A172 (cell line): ENCODE results near the gene RBFOX2. TPM values are rescaled to one million over a fixed set of nuclear protein-coding genes. Genes with fewer than 3 reads are reported as not detected.
"Not testable (repeated sequence)": the region's sequence is repeated elsewhere in the genome, so short reads cannot be mapped to it uniquely, and the experiment has no call there.

ENCODE experiments used
- DNase-seq: peaks from one replicate; pipeline ENCODE4 v3.0.0-alpha.2; 2015; ENCODE audit warnings: low spot score
- total RNA-seq: library from RNA; depleted of rRNA; stranded (reverse); fragments of >200 nt; shearing (Covaris generic); gene quantifications from 2 replicates; pipeline ENCODE4 v1.2.3, GENCODE V29; 2014; rRNA removed

RBFOX2 gene, protein sequence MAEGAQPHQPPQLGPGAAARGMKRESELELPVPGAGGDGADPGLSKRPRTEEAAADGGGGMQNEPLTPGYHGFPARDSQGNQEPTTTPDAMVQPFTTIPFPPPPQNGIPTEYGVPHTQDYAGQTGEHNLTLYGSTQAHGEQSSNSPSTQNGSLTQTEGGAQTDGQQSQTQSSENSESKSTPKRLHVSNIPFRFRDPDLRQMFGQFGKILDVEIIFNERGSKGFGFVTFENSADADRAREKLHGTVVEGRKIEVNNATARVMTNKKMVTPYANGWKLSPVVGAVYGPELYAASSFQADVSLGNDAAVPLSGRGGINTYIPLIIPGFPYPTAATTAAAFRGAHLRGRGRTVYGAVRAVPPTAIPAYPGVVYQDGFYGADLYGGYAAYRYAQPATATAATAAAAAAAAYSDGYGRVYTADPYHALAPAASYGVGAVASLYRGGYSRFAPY
- 41.7 and 47.5 TPM in 2 replicates for total RNA-seq

GRCh38 chr22:36028646-36029405 is at the start of gene RBFOX2:
RBFOX2 (minus strand) TSS chr22:36028824; CDS start chr22:36028425, 399 bp downstream.
- DNase-seq: peak; percentile 82

GRCh38 chr22:36077271-36077670 is 48.6 kb upstream of the RBFOX2 start:
- DNase-seq: no peak

GRCh38 chr22:36075724-36076123 is 47.1 kb upstream of the RBFOX2 start:
- DNase-seq: no peak

GRCh38 chr22:36075230-36075629 is 46.6 kb upstream of the RBFOX2 start:
- no peak for DNase-seq

DNA sequence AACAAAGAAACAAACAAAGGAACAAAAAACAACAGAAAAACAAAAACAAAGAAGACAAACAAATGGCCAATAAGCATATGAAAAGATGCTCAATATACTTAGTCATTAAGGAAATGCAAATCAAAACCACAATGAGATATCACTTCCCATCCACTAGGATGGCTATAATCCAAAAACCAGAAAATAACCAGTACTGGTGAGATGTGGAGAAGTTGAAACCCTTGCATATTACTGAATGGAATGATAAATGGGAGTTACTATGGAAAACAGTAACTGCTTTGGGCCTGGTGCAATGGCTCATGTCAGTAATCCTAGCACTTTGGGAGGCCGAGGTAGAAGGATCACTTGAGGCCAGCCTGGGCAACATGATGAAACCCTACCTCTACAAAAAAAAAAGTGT is 44.9 kb upstream of the RBFOX2 start:
- no peak for DNase-seq

- DNase-seq: not testable (repeated sequence)
Observed at GRCh38 chr22:36070645-36071044, 42.0 kb upstream of the RBFOX2 start.

GRCh38 chr22:36069368-36069767 is 40.7 kb upstream of the RBFOX2 start:
- no peak for DNase-seq

- DNase-seq: no peak
Observed at GRCh38 chr22:36068776-36069344, 40.2 kb upstream of the RBFOX2 start.

DNA sequence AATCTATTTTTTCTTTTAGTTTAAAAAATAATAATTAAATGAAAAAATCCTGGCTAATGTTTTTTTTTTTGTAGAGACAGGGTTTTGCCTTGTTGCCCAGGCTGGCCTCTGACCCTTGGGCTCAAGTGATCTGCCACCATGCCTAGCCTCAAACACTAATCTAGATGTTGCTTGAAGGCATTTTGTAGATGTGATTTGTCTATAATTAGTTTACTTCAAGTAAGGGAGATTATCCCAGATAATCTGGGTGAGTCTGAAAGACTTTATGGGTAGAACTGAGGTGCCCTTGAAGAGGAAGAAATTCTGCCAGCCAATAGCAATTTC is 38.6 kb upstream of the RBFOX2 start:
- no peak for DNase-seq

GRCh38 chr22:36065775-36066544 is 37.3 kb upstream of the RBFOX2 start:
- DNase-seq: peak; percentile 81

DNA sequence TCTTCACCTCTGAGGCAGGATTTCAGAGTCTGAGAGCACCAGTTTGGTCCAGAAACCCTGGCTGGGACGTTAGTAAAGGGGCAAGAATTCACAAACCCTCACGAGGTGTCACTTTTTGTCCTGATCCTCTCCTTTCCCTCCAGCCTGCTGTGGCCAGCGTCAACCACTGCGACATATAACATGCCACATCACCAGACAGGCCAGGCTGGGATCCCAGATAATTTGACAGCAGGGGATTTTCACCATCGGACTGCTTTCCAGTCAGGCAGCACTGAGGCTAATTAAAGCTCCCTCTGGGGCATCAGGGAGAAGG is 36.8 kb upstream of the RBFOX2 start:
- DNase-seq: no peak

DNA sequence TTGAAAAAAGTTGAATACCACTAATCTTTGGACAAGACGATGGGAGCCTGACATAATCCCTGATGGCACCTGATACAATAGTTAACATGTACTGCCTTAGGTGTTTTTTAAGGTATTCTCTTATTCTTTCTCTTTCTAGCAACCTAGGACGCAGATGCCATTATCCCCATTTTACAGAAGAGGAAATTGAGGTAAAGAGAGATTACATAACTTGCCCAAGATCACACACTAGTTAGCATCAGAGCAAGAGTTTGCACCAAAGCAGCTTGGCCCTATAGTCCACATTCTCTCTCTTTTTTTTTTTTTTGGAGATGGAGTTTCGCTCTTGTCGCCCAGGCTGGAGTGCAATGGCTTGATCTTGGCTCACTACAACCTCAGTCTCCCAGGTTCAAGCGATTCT is 35.7 kb upstream of the RBFOX2 start:
- no peak for DNase-seq

GRCh38 chr22:36056980-36057379 is 28.4 kb upstream of the RBFOX2 start:
- peak; percentile 29 for DNase-seq

DNA sequence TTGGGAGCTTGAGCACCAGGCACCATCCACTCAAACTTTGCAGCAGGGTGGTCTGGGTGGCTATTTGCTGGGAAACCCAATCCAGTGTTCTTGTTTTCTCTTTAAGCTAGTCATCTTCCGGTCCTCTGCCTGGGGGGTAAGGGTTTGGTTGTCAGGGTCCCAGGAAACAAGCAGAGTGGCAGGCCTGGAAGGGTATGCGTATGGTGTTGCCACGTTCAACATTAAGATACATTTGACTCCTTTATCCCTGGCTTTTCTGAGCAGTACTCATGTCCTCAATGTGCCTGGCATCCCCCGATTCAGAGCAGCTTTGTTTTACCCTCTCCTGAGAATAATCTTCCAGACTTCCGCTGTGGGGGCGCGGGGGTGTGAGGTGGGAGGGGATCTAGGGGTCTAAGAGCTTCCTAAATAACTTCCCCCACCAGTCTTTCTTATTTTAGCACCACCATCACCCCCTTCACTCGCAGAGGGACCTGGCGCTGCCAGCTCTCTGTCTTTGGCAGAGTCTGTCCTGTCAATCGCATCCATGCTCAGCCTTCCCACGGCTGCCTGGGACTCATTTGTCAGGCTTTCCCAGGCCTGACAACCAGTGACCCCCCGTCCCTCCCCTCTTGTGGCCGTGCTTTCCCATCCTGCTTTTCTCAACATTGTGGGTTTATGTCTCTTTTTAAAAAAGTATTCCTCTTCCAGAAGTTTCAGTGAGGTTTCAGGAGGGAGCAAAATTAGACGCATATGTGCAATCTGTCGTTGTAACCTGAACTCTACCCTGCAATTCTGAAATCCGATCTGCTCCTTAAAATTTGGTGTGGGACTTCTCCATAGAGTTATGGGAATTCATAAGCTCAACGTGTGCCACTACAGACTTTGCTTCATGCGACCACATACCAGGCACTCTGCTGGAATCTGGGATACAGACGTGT is 27.0 kb upstream of the RBFOX2 start:
- no peak for DNase-seq

- DNase-seq: not testable (repeated sequence)
Observed at GRCh38 chr22:36054446-36054845, 25.8 kb upstream of the RBFOX2 start.

- DNase-seq: no peak
Observed at GRCh38 chr22:36053242-36054147, 24.9 kb upstream of the RBFOX2 start.

GRCh38 chr22:36052505-36052941 is 23.9 kb upstream of the RBFOX2 start:
- DNase-seq: peak; percentile 67

- no peak for DNase-seq
Observed at GRCh38 chr22:36049678-36049997, 21.0 kb upstream of the RBFOX2 start.

DNA sequence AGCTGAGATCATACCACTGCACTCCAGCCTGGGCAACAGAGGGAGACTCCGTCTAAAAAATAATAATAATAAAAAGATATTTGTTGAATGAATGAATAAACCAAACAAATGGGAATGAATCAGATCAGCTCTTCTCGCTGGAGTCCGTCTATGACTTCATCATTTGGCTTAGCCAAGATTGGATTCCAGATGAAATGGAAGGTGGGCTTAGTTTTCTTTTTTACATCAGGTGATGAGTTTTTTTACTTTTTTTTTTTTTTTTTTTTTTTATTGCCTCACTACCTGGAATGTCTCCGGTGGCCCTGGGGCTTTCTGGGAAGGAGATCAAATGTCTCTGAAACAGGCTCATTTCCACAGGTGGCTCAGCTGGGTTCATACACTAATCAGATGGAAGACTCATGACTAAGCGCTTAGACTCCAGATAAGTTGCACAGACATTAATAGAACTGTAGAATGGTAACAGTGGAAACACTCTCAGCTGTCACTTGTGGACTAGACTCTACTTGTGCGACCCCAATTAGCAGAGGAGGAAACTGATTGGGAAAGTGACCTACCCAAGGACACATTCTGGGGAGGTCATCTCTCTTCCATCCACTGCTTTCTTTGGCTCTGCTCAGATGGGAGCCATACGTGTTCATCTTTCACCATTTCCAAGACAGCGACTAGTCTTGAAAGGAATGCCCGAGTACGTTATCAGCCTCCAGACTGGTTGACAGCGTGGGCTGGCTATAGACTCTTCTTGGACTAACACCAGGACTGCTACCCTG is 20.5 kb upstream of the RBFOX2 start:
- peak; percentile 36 for DNase-seq
